ENCODE measurements around the gene TRIM69. TPM values are rescaled to one million over a fixed set of nuclear protein-coding genes. Genes with fewer than 3 reads are reported as not detected.

Gene TRIM69
- polyA plus RNA-seq, 1 donor from 2014 or later = 38.3 TPM

- Histone ChIP-seq H3K9me2 (ENCODE audit: insufficient read depth, low read length) (no peaks in the 10 kb centered on the region), H3K27me3 (ENCODE audit: insufficient read depth, low read depth, low read length) (no peaks in the 10 kb centered on the region), H3K9me3 (ENCODE audit: low read length) (no peaks in the 10 kb centered on the region), H2AFZ (ENCODE audit: low read depth, low read length) (peak overlapping the region; percentile 90), H3K9ac (ENCODE audit: low read length) (peak overlapping the region; percentile 88), H3F3A (ENCODE audit: insufficient read depth, low read length, poor library complexity, severe bottlenecking) (no peaks in the 10 kb centered on the region), H3K79me2 (replicated peaks; ENCODE audit: insufficient read depth, low read length) (peaks cover 11% of the 10 kb centered on the region), H3K4me3 (ENCODE audit: low read length) (peak overlapping the region; percentile 78), H3K27ac (ENCODE audit: low read length) (peak overlapping the region; percentile 84), H4K20me1 (ENCODE audit: insufficient read depth) (no peaks in the 10 kb centered on the region), H3K4me2 (ENCODE audit: low read length) (peak overlapping the region; percentile 83), H3K36me3 (ENCODE audit: insufficient read depth, low read length) (no peaks in the 10 kb centered on the region)
- TF ChIP-seq REST (IDR thresholded peaks at IDR 0.05; ENCODE audit: borderline replicate concordance) (peak; percentile 88), SMC3 (conservative IDR thresholded peaks at IDR 0.05; ENCODE audit: poor library complexity) (peak; percentile 4), TAF1 (IDR thresholded peaks at IDR 0.05; ENCODE audit: low read depth) (peak; percentile 92), EZH2 (IDR thresholded peaks at IDR 0.05; ENCODE audit: borderline replicate concordance, insufficient read depth, low read length, poor library complexity, severe bottlenecking) (no peak), POLR2AphosphoS5 (IDR thresholded peaks at IDR 0.05) (peak; percentile 93), MXI1 (conservative IDR thresholded peaks at IDR 0.05; ENCODE audit: poor library complexity, severe bottlenecking) (peak; percentile 58)
Measured at GRCh38 chr15:44728576-44729407, 7.5 kb upstream of the TRIM69 start.

- H2AFZ ChIP-seq (ENCODE audit: low read depth, low read length) = peak overlapping the region; percentile 90
- H4K20me1 ChIP-seq (ENCODE audit: insufficient read depth) = no peaks in the 10 kb centered on the region
- no peak for TF ChIP-seq RAD21 (conservative IDR thresholded peaks at IDR 0.05)
- TF ChIP-seq SMC3 (conservative IDR thresholded peaks at IDR 0.05; ENCODE audit: poor library complexity) = peak; percentile 14
- TF ChIP-seq CTCF (IDR thresholded peaks at IDR 0.05; ENCODE audit: poor library complexity, severe bottlenecking) = no peak
- TF ChIP-seq MXI1 (conservative IDR thresholded peaks at IDR 0.05; ENCODE audit: poor library complexity, severe bottlenecking) = no peak
- no peak for TF ChIP-seq TAF1 (IDR thresholded peaks at IDR 0.05; ENCODE audit: low read depth)
- TF ChIP-seq EZH2 (IDR thresholded peaks at IDR 0.05; ENCODE audit: borderline replicate concordance, insufficient read depth, low read length, poor library complexity, severe bottlenecking) = no peak
- TF ChIP-seq EP300 (conservative IDR thresholded peaks at IDR 0.05; ENCODE audit: poor library complexity, severe bottlenecking) = no peak
- H3K4me2 ChIP-seq (ENCODE audit: low read length) = peak overlapping the region; percentile 83
- H3K9me3 ChIP-seq (ENCODE audit: low read length) = no peaks in the 10 kb centered on the region
- H3K27me3 ChIP-seq (ENCODE audit: insufficient read depth, low read depth, low read length) = no peaks in the 10 kb centered on the region
- no peaks in the 10 kb centered on the region for H3K9me2 ChIP-seq (ENCODE audit: insufficient read depth, low read length)
- H3K36me3 ChIP-seq (ENCODE audit: insufficient read depth, low read length) = no peaks in the 10 kb centered on the region
- peak overlapping the region; percentile 84 for H3K27ac ChIP-seq (ENCODE audit: low read length)
- H3F3A ChIP-seq (ENCODE audit: insufficient read depth, low read length, poor library complexity, severe bottlenecking) = no peaks in the 10 kb centered on the region
- peak overlapping the region; percentile 78 for H3K4me3 ChIP-seq (ENCODE audit: low read length)
- H3K9ac ChIP-seq (ENCODE audit: low read length) = peak overlapping the region; percentile 88
- peaks cover 11% of the 10 kb centered on the region for H3K79me2 ChIP-seq (replicated peaks; ENCODE audit: insufficient read depth, low read length)
Measured at GRCh38 chr15:44729408-44730127, 6.8 kb upstream of the TRIM69 start.
